GM12892 (cell line): ENCODE results near the gene PAWR.
"Not testable (repeated sequence)": the region's sequence is repeated elsewhere in the genome, so short reads cannot be mapped to it uniquely, and the experiment has no call there.

ENCODE experiments used
- DNase-seq: peaks from one replicate; pipeline ENCODE4 v3.0.0; 2011; ENCODE audit not compliant: insufficient read length
- FAIRE-seq: peaks from 2 replicates; lab custom pipeline; 2011; peaks lifted over from hg19 to GRCh38; lab: Jason Lieb, UNC
- POLR2A ChIP-seq: IDR thresholded peaks from 2 replicates; pipeline ENCODE4 v1.6.1; 2011; ENCODE audit warnings: low read depth, low read length, control low read depth
- POLR2AphosphoS5 ChIP-seq: IDR thresholded peaks from 2 replicates; pipeline ENCODE4 v1.6.1; 2011; ENCODE audit warnings: low read depth, low read length, control low read depth
- TAF1 ChIP-seq: IDR thresholded peaks from 2 replicates; pipeline ENCODE4 v1.6.1; 2011; ENCODE audit warnings: low read depth, mild to moderate bottlenecking, control low read depth, low read length, borderline replicate concordance

Gene PAWR

GRCh38 chr12:79644274-79645234 lies 46.2 kb downstream of the PAWR start:
- no peak for DNase-seq
- no peak for FAIRE-seq

GRCh38 chr12:79643821-79644220 lies 46.9 kb downstream of the PAWR start:
- DNase-seq (no peak), FAIRE-seq (no peak)
- no peak for TF ChIP-seq POLR2A
- no peak for TF ChIP-seq POLR2AphosphoS5
- TF ChIP-seq TAF1, result no peak

More at GRCh38 chr12:79644274-79645234, 46.2 kb downstream of the PAWR start:
- no peak for TF ChIP-seq POLR2A
- TF ChIP-seq TAF1, result no peak
- no peak for TF ChIP-seq POLR2AphosphoS5

GRCh38 chr12:79638490-79638889 lies 52.3 kb downstream of the PAWR start:
- no peak for FAIRE-seq
- DNase-seq, result no peak
- TF ChIP-seq POLR2A, result no peak

GRCh38 chr12:79637093-79637492 lies 53.7 kb downstream of the PAWR start:
- TF ChIP-seq POLR2AphosphoS5, result no peak
- TF ChIP-seq POLR2A, result no peak
- TF ChIP-seq TAF1, result no peak
- no peak for DNase-seq

GRCh38 chr12:79635676-79636075 lies 55.1 kb downstream of the PAWR start:
- TF ChIP-seq POLR2A (no peak), TAF1 (no peak), POLR2AphosphoS5 (no peak)
- FAIRE-seq (peak; percentile 48), DNase-seq (no peak)

More at GRCh38 chr12:79637093-79637492, 53.7 kb downstream of the PAWR start:
- FAIRE-seq, result no peak

GRCh38 chr12:79634957-79635471 lies 55.8 kb downstream of the PAWR start:
- no peak for DNase-seq
- no peak for FAIRE-seq
- TF ChIP-seq POLR2A (no peak), TAF1 (no peak), POLR2AphosphoS5 (no peak)

- DNase-seq, result no peak
- FAIRE-seq, result no peak
- no peak for TF ChIP-seq POLR2AphosphoS5
These were observed 61.2 kb downstream of the PAWR start for GRCh38 chr12:79629561-79629960.

GRCh38 chr12:79626735-79627134 lies 64.0 kb downstream of the PAWR start:
- FAIRE-seq, DNase-seq: not testable (repeated sequence)

- TF ChIP-seq TAF1, result no peak
- TF ChIP-seq POLR2AphosphoS5, result no peak
- no peak for TF ChIP-seq POLR2A
- no peak for FAIRE-seq
- no peak for DNase-seq
These were observed 66.4 kb downstream of the PAWR start for GRCh38 chr12:79624378-79624777.

GRCh38 chr12:79619872-79620562 lies 70.7 kb downstream of the PAWR start:
- TF ChIP-seq POLR2AphosphoS5 (no peak), TAF1 (no peak), POLR2A (no peak)
- FAIRE-seq (no peak), DNase-seq (no peak)

GRCh38 chr12:79618848-79619404 lies 71.8 kb downstream of the PAWR start:
- FAIRE-seq (no peak), DNase-seq (no peak)
- TF ChIP-seq POLR2A, result no peak
- no peak for TF ChIP-seq TAF1
- no peak for TF ChIP-seq POLR2AphosphoS5

GRCh38 chr12:79617696-79618095 lies 73.1 kb downstream of the PAWR start:
- TF ChIP-seq POLR2A (no peak), POLR2AphosphoS5 (no peak), TAF1 (no peak)
- no peak for DNase-seq
- FAIRE-seq, result no peak
